Thyroid gland (tissue), 4 donors: Measurements from ENCODE around the gene TBC1D22A.

Experiments used
- POLR2A ChIP-seq, 2 donors: fragments of 450-650 bp; IDR thresholded peaks; one replicate each; pipeline ENCODE4 v1.6.1; 2017; ENCODE audit warnings: antibody characterized with exemption in 2 of 2, mild to moderate bottlenecking in 2 of 2, moderate library complexity in 1 of 2
- TF ChIP-seq, protein P1 (sequence below), 6 experiments: fragments of 200-600 bp in 3 of 6; fragments of 450-650 bp in 3 of 6; sonication (generic) in 3 of 6; IDR thresholded peaks; one replicate each; pipeline ENCODE4 v1.5.1; 2016 to 2019; ENCODE audit warnings: antibody characterized with exemption in 6 of 6, mild to moderate bottlenecking in 2 of 6, inconsistent platforms in 1 of 6, moderate library complexity in 1 of 6

DNA sequence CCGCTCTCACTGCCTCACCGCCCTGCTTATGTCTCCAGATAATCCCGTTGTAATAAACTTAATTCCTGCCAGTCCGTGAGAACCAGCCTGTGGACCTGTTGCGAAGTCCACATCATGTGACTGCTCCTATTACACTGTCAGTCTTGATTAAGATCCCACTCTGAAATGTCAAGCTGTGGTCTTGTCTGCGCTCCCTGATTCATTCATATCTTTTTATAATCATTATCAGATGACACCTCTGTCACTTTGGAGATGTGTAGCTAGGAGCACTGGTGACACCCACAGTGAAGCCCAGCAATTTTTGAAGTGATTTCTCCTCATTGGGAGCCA, 377.3 kb downstream of the TBC1D22A start:
- TF ChIP-seq POLR2A (IDR thresholded peaks at IDR 0.05), result no peak
- TF ChIP-seq, protein P1, sequence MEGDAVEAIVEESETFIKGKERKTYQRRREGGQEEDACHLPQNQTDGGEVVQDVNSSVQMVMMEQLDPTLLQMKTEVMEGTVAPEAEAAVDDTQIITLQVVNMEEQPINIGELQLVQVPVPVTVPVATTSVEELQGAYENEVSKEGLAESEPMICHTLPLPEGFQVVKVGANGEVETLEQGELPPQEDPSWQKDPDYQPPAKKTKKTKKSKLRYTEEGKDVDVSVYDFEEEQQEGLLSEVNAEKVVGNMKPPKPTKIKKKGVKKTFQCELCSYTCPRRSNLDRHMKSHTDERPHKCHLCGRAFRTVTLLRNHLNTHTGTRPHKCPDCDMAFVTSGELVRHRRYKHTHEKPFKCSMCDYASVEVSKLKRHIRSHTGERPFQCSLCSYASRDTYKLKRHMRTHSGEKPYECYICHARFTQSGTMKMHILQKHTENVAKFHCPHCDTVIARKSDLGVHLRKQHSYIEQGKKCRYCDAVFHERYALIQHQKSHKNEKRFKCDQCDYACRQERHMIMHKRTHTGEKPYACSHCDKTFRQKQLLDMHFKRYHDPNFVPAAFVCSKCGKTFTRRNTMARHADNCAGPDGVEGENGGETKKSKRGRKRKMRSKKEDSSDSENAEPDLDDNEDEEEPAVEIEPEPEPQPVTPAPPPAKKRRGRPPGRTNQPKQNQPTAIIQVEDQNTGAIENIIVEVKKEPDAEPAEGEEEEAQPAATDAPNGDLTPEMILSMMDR (IDR thresholded peaks at IDR 0.05), result no peak
